ENCODE data around the gene SCAP. TPM values are rescaled to one million over a fixed set of nuclear protein-coding genes. Genes with fewer than 3 reads are reported as not detected.
"Not testable (repeated sequence)": the region's sequence is repeated elsewhere in the genome, so short reads cannot be mapped to it uniquely, and the experiment has no call there.

SCAP gene
- total and polyA plus RNA-seq, 2 of the 13 experiments (the other 11 are each of a cell fraction or from before 2014, with no cell fraction given): 40.4 to 53.3 TPM

DNA sequence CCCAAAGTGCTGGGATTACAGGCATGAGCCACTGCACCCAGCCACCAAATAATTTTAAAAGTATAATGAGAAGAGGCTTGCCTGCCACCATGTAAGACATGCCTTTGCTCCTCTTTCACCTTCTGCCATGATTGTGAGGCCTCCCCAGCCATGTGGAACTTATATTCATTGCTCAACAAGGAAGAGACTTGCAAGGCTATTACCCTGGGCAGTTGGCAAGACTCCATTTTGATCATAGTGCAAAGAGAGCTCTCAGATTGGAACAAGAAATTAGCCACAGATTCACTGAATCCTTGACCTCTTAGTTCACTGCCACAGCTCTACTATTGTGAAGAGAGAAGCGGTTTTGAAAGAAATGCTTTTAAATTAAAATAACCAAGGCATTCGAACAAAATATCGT lies 6.1 kb downstream of the SCAP start:
- TF ChIP-seq ZNF644 (CRISPR knock-in tag; IDR thresholded peaks at IDR 0.05; ENCODE audit: low read depth): peak; percentile 49; the same call in 1 of the 2 replicates
- TF ChIP-seq KDM4B (CRISPR knock-in tag; IDR thresholded peaks at IDR 0.05): no peak
- H3K4me1 ChIP-seq (ENCODE audit: insufficient read depth, low read length): peaks cover 37% of the 10 kb centered on the region
- no peak for FAIRE-seq
- no peaks in the 10 kb centered on the region for H3K36me3 ChIP-seq (replicated peaks in 1 of 2; ENCODE audit: control insufficient read depth in 1 of 2, insufficient read depth in 2 of 2, low read length in 2 of 2)
- no peak overlapping the region for H2AFZ ChIP-seq (ENCODE audit: low read length)
- ATAC-seq: no peak
- H3K4me3 ChIP-seq (replicated peaks in 1 of 3; ENCODE audit: insufficient read depth in 1 of 3, low read depth in 2 of 3, low read length in 3 of 3): no peak overlapping the region
- no peak for DNase-seq (ENCODE audit: low spot score)
- H3K9ac ChIP-seq (ENCODE audit: insufficient read depth, low read depth, low read length): no peak overlapping the region
- in situ Hi-C loops (cut with HindIII; ENCODE audit: extremely low pct_ligation_motif_present, low pct_unique_long_range_greater_than_20kb): no loop called here
- BruUV-seq (replicated peaks): no TSS peak
- ChIA-PET POLR2A (no interaction called here), CTCF (ENCODE audit: low intra/inter-chr PET ratio, low total read pairs) (no interaction called here)
- no peaks in the 10 kb centered on the region; a peak in 1 of 5 replicates for H3K27me3 ChIP-seq (ENCODE audit: control insufficient read depth in 1 of 2, insufficient read depth in 2 of 2, low read length in 2 of 2)
- H3K4me2 ChIP-seq (ENCODE audit: low read depth, low read length): no peak overlapping the region
- 93% methylated on average over 3 of the region's 3 CpGs for WGBS (ENCODE audit: low lambda C conversion rate)
- no peak overlapping the region for H3K27ac ChIP-seq (ENCODE audit: extremely low read length, insufficient read depth, low read length)
- peaks cover 13% of the 10 kb centered on the region for H4K20me1 ChIP-seq (ENCODE audit: insufficient read depth, low read length)
- H3K9me3 ChIP-seq (ENCODE audit: low read length): no peaks in the 10 kb centered on the region
- peaks cover 75% of the 10 kb centered on the region for H3K79me2 ChIP-seq (ENCODE audit: insufficient read depth, low read length)
- intact Hi-C loops (cut with micrococcal nuclease; ENCODE audit: unreplicated experiment): no loop called here

DNA sequence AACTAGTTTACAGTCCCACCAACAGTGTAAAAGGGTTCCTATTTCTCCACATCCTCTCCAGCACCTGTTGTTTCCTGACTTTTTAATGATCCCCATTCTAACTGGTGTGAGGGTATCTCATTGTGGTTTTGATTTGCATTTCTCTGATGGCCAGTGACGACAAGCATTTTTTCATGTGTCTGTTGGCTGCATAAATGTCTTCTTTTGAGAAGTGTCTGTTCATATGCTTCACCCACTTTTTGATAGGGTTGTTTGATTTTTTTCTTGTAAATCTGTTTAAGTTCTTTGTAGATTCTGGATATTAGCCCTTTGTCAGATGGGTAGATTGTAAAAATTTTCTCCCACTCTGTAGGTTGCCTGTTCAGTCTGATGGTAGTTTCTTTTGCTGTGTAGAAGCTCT lies 7.4 kb downstream of the SCAP start:
- H3K4me2 ChIP-seq (ENCODE audit: low read depth, low read length); H2AFZ ChIP-seq (ENCODE audit: low read length); BruUV-seq (replicated peaks); in situ Hi-C loops (cut with HindIII; ENCODE audit: extremely low pct_ligation_motif_present, low pct_unique_long_range_greater_than_20kb); intact Hi-C loops (cut with micrococcal nuclease; ENCODE audit: unreplicated experiment); H3K27me3 ChIP-seq (ENCODE audit: control insufficient read depth in 1 of 2, insufficient read depth in 2 of 2, low read length in 2 of 2); DNase-seq (ENCODE audit: low spot score); H4K20me1 ChIP-seq (ENCODE audit: insufficient read depth, low read length); ATAC-seq; H3K27ac ChIP-seq (ENCODE audit: extremely low read length, insufficient read depth, low read length); H3K9me3 ChIP-seq (ENCODE audit: low read length); CTCF ChIA-PET (ENCODE audit: low intra/inter-chr PET ratio, low total read pairs); H3K36me3 ChIP-seq (replicated peaks in 1 of 2; ENCODE audit: control insufficient read depth in 1 of 2, insufficient read depth in 2 of 2, low read length in 2 of 2); POLR2A ChIA-PET; H3K9ac ChIP-seq (ENCODE audit: insufficient read depth, low read depth, low read length); H3K4me3 ChIP-seq (replicated peaks in 1 of 3; ENCODE audit: insufficient read depth in 1 of 3, low read depth in 2 of 3, low read length in 3 of 3); FAIRE-seq: not testable (repeated sequence)
- WGBS (ENCODE audit: low lambda C conversion rate): 96% methylated on average over 1 of the region's 1 CpG
- Histone ChIP-seq H3K79me2 (ENCODE audit: insufficient read depth, low read length) (peaks cover 72% of the 10 kb centered on the region), H3K4me1 (ENCODE audit: insufficient read depth, low read length) (peaks cover 33% of the 10 kb centered on the region)

DNA sequence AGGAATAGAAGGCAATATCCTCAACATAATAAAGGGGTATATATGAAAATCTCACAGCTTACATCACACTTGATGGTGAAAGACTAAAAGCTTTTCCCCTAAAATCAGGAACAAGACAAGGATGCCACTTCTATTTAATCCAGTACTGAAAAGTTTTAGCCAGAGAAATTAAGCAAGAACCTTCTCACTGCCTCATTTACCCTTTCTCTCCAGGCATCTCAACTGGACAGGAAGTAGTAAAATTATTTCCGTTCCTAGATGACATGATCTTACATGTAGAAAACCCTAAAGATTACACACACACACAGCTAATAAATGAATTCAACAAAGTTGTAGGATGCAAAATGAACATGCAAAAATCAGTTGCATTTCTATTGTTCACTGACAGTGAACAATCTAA lies 11.2 kb downstream of the SCAP start:
- in situ Hi-C loops (cut with HindIII; ENCODE audit: extremely low pct_ligation_motif_present, low pct_unique_long_range_greater_than_20kb): no loop called here
- no peak for TF ChIP-seq NR2F1 (CRISPR knock-in tag; IDR thresholded peaks at IDR 0.05)
- TF ChIP-seq PLRG1 (conservative IDR thresholded peaks at IDR 0.05): no peak
- TF ChIP-seq, protein P1, sequence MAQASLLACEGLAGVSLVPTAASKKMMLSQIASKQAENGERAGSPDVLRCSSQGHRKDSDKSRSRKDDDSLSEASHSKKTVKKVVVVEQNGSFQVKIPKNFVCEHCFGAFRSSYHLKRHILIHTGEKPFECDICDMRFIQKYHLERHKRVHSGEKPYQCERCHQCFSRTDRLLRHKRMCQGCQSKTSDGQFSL (CRISPR knock-in tag; IDR thresholded peaks at IDR 0.05): no peak
- no peak for TF ChIP-seq TAF1 (CRISPR knock-in tag; IDR thresholded peaks at IDR 0.05)
- TF ChIP-seq EEA1 (CRISPR knock-in tag; IDR thresholded peaks at IDR 0.05; ENCODE audit: borderline replicate concordance): no peak
- TF ChIP-seq, protein P2, sequence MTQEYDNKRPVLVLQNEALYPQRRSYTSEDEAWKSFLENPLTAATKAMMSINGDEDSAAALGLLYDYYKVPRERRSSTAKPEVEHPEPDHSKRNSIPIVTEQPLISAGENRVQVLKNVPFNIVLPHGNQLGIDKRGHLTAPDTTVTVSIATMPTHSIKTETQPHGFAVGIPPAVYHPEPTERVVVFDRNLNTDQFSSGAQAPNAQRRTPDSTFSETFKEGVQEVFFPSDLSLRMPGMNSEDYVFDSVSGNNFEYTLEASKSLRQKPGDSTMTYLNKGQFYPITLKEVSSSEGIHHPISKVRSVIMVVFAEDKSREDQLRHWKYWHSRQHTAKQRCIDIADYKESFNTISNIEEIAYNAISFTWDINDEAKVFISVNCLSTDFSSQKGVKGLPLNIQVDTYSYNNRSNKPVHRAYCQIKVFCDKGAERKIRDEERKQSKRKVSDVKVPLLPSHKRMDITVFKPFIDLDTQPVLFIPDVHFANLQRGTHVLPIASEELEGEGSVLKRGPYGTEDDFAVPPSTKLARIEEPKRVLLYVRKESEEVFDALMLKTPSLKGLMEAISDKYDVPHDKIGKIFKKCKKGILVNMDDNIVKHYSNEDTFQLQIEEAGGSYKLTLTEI (CRISPR knock-in tag; conservative IDR thresholded peaks at IDR 0.05): no peak
- TF ChIP-seq, protein P3, sequence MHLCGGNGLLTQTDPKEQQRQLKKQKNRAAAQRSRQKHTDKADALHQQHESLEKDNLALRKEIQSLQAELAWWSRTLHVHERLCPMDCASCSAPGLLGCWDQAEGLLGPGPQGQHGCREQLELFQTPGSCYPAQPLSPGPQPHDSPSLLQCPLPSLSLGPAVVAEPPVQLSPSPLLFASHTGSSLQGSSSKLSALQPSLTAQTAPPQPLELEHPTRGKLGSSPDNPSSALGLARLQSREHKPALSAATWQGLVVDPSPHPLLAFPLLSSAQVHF (CRISPR knock-in tag; IDR thresholded peaks at IDR 0.05): no peak

More for the DNA sequence above, 11.2 kb downstream of the SCAP start:
- Histone ChIP-seq H3K27me3 (ENCODE audit: control insufficient read depth in 1 of 2, insufficient read depth in 2 of 2, low read length in 2 of 2) (no peaks in the 10 kb centered on the region), H3K36me3 (replicated peaks in 1 of 2; ENCODE audit: control insufficient read depth in 1 of 2, insufficient read depth in 2 of 2, low read length in 2 of 2) (no peaks in the 10 kb centered on the region), H4K20me1 (ENCODE audit: insufficient read depth, low read length) (no peaks in the 10 kb centered on the region), H3K27ac (ENCODE audit: extremely low read length, insufficient read depth, low read length) (no peak overlapping the region), H3K9me3 (ENCODE audit: low read length) (no peaks in the 10 kb centered on the region), H3K4me1 (ENCODE audit: insufficient read depth, low read length) (peaks cover 53% of the 10 kb centered on the region), H2AFZ (ENCODE audit: low read length) (no peak overlapping the region), H3K9ac (ENCODE audit: insufficient read depth, low read depth, low read length) (no peak overlapping the region), H3K79me2 (ENCODE audit: insufficient read depth, low read length) (peaks cover 67% of the 10 kb centered on the region), H3K4me3 (replicated peaks in 1 of 3; ENCODE audit: insufficient read depth in 1 of 3, low read depth in 2 of 3, low read length in 3 of 3) (no peak overlapping the region), H3K4me2 (ENCODE audit: low read depth, low read length) (no peak overlapping the region)
- FAIRE-seq (no peak), DNase-seq (ENCODE audit: low spot score) (no peak), ATAC-seq (no peak)
- CTCF ChIA-PET (ENCODE audit: low intra/inter-chr PET ratio, low total read pairs): no interaction called here
- POLR2A ChIA-PET: no interaction called here
- 100% methylated on average over 1 of the region's 1 CpG for WGBS (ENCODE audit: low lambda C conversion rate)
- intact Hi-C loops (cut with micrococcal nuclease; ENCODE audit: unreplicated experiment): no loop called here
- BruUV-seq (replicated peaks): no TSS peak

All from HepG2 (cell line).